ENCODE results near the gene RBP2.

The RBP2 gene

GRCh38 chr3:139482206-139482605, 5.9 kb upstream of the RBP2 start:
- no peak overlapping the region for H3K4me3 ChIP-seq (ENCODE audit: low read depth, low read length)

GRCh38 chr3:139481116-139481515, 4.8 kb upstream of the RBP2 start:
- no peak overlapping the region for H3K4me3 ChIP-seq (ENCODE audit: low read depth, low read length)

- H3K4me3 ChIP-seq (ENCODE audit: low read depth, low read length): no peak overlapping the region
Observed at GRCh38 chr3:139480585-139480984, 4.3 kb upstream of the RBP2 start.

GRCh38 chr3:139477710-139478640, 1.7 kb upstream of the RBP2 start:
- H3K4me3 ChIP-seq (ENCODE audit: low read depth, low read length): no peak overlapping the region

- no peak overlapping the region for H3K4me3 ChIP-seq (ENCODE audit: low read depth, low read length)
Observed at GRCh38 chr3:139473155-139473771, 3.1 kb downstream of the RBP2 start.

- H3K4me3 ChIP-seq (ENCODE audit: low read depth, low read length): no peak overlapping the region
Observed at GRCh38 chr3:139472380-139473010, 3.8 kb downstream of the RBP2 start.

GRCh38 chr3:139470199-139470598, 6.1 kb downstream of the RBP2 start:
- H3K4me3 ChIP-seq (ENCODE audit: low read depth, low read length): no peak overlapping the region

GRCh38 chr3:139468399-139468798, 7.9 kb downstream of the RBP2 start:
- H3K4me3 ChIP-seq (ENCODE audit: low read depth, low read length): no peak overlapping the region

GRCh38 chr3:139466360-139466759, 10.0 kb downstream of the RBP2 start:
- no peak overlapping the region for H3K4me3 ChIP-seq (ENCODE audit: low read depth, low read length)

GRCh38 chr3:139465636-139466035, 10.7 kb downstream of the RBP2 start:
- H3K4me3 ChIP-seq (ENCODE audit: low read depth, low read length): no peak overlapping the region

GRCh38 chr3:139463466-139463865, 12.8 kb downstream of the RBP2 start:
- no peak overlapping the region for H3K4me3 ChIP-seq (ENCODE audit: low read depth, low read length)

GRCh38 chr3:139460529-139460928, 15.8 kb downstream of the RBP2 start:
- H3K4me3 ChIP-seq (ENCODE audit: low read depth, low read length): no peak overlapping the region

GRCh38 chr3:139460076-139460475, 16.2 kb downstream of the RBP2 start:
- H3K4me3 ChIP-seq (ENCODE audit: low read depth, low read length): no peak overlapping the region

- no peak overlapping the region for H3K4me3 ChIP-seq (ENCODE audit: low read depth, low read length)
Observed at GRCh38 chr3:139458348-139458747, 18.0 kb downstream of the RBP2 start.

GRCh38 chr3:139457066-139457465, 19.2 kb downstream of the RBP2 start:
- no peak overlapping the region for H3K4me3 ChIP-seq (ENCODE audit: low read depth, low read length)

GRCh38 chr3:139456386-139456785, 19.9 kb downstream of the RBP2 start:
- no peak overlapping the region for H3K4me3 ChIP-seq (ENCODE audit: low read depth, low read length)

GRCh38 chr3:139455855-139456254, 20.5 kb downstream of the RBP2 start:
- no peak overlapping the region for H3K4me3 ChIP-seq (ENCODE audit: low read depth, low read length)

GRCh38 chr3:139455206-139455605, 21.1 kb downstream of the RBP2 start:
- no peak overlapping the region for H3K4me3 ChIP-seq (ENCODE audit: low read depth, low read length)

GRCh38 chr3:139454346-139454745, 22.0 kb downstream of the RBP2 start:
- H3K4me3 ChIP-seq (ENCODE audit: low read depth, low read length): no peak overlapping the region

GRCh38 chr3:139450159-139450558, 26.2 kb downstream of the RBP2 start:
- no peak overlapping the region for H3K4me3 ChIP-seq (ENCODE audit: low read depth, low read length)

- no peak overlapping the region for H3K4me3 ChIP-seq (ENCODE audit: low read depth, low read length)
Observed at GRCh38 chr3:139449566-139449965, 26.8 kb downstream of the RBP2 start.

GRCh38 chr3:139448104-139448503, 28.2 kb downstream of the RBP2 start:
- no peak overlapping the region for H3K4me3 ChIP-seq (ENCODE audit: low read depth, low read length)

Data from iPS-11a (cell line).